AG10803 (cell line): ENCODE measurements around the gene PMEL.

Experiments used
- DNase-seq: peaks from one replicate; pipeline ENCODE4 v3.0.0; 2010; ENCODE audit warnings: low read depth
- H3K4me3 ChIP-seq: 2 replicates; pipeline ENCODE4 v1.5.1; 2011; ENCODE audit warnings: mild to moderate bottlenecking, low read length, control low read depth
- TF ChIP-seq, protein P1 (sequence below): conservative IDR thresholded peaks from 2 replicates; pipeline ENCODE4 v1.5.1; 2011; ENCODE audit warnings: mild to moderate bottlenecking, low read length, control low read depth, inconsistent platforms

PMEL gene

DNA sequence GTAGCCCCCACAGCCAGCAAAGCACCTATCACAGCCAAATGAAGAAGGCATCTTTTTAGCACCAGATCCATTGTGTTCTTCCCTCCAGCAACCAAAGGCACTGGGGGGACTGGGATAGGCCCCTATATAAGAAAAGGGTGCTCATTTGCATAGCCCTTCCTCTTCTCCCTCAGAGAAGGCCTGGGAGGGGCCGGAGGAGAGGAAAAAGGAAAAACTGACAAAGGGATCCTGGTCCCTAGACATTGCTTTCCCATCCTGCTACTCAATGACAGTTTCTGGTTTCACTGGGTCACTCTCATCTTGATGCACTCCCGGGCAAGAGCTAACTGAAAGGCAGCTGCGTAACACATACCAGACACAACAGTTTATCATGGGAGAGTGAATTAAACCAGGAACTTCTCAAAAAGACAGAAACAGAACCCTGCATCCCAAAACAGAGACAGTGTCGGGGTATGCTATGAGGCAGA, at the start of gene PMEL:
PMEL (minus strand) TSS at position 102 of the 467 bp plus-strand sequence; CDS start at position 71, 31 bp downstream.
- peak; percentile 8 for DNase-seq
- H3K4me3 ChIP-seq, result peak within 1 kb of the TSS; percentile 86
- TF ChIP-seq, protein P1, sequence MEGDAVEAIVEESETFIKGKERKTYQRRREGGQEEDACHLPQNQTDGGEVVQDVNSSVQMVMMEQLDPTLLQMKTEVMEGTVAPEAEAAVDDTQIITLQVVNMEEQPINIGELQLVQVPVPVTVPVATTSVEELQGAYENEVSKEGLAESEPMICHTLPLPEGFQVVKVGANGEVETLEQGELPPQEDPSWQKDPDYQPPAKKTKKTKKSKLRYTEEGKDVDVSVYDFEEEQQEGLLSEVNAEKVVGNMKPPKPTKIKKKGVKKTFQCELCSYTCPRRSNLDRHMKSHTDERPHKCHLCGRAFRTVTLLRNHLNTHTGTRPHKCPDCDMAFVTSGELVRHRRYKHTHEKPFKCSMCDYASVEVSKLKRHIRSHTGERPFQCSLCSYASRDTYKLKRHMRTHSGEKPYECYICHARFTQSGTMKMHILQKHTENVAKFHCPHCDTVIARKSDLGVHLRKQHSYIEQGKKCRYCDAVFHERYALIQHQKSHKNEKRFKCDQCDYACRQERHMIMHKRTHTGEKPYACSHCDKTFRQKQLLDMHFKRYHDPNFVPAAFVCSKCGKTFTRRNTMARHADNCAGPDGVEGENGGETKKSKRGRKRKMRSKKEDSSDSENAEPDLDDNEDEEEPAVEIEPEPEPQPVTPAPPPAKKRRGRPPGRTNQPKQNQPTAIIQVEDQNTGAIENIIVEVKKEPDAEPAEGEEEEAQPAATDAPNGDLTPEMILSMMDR, result no peak

DNA sequence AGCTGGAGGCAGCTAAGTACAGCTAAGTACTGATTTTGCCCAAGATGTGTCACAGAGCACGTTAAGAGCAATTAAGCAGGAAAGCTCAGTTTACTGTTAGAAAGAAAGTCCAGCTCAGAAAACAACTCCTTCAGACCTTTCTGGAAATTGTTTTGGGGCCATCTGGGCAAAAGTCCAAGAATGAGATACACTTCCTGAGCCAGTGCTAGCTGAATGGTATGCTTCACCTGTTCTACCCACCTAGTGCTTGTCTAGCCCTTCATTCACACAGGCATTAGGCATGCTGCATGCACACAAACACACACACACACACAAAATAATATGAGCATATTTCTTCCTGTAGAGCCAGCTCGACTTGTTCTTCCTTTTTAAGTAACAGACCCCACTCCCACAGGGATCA, 48.4 kb upstream of the PMEL start:
- H3K4me3 ChIP-seq, result no peak overlapping the region
- DNase-seq, result no peak
- TF ChIP-seq, protein P1, result no peak

DNA sequence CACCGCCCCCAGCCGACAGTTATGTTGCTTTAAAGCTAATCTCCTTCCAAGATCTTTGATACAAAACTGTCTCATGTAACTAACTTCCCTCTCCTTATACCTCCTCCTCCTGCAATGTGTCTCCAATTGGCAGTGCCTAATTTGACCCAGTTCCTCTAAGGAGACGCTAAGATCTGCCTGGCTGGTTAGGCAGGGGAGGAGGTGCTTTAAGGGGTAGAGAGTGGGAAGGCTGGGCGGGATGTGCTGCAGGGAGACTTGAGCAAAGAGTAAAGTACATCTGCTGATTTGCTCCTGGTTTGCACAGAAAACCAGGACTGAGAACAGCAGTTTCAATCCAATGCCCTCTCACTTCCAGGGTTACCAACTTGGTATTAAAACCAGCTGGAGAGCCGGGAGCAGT, 47.6 kb upstream of the PMEL start:
- TF ChIP-seq, protein P1, result no peak
- H3K4me3 ChIP-seq, result no peak overlapping the region
- no peak for DNase-seq

DNA sequence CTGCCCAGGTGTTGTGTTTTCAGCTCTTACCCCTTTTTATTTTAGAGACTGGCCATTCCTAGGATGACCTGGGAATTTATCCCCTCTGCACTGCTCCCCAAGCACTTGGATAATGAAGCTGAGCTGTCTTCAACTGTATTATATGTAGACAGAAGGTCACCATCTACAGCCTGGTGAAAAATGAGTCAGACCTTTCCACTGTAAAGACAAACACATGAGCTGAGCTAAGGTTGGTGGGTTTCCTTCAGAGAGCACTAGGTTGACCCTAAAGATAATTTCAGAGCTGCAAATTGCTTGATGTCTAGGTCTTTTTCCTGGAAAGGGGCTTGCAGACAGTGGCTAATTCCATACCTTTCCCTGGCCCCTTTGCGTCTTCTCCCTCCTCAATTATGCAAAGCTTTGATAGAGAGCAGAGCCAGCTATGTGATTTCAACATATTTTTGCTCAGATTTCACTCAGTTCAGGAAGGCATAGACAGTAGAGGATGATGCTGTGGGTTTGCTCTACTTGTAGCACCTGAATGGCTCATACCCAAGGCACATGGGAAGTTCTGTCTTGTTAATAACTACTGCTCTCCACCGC, 45.8 kb upstream of the PMEL start:
- TF ChIP-seq, protein P1, result no peak
- DNase-seq, result no peak
- no peak overlapping the region for H3K4me3 ChIP-seq

DNA sequence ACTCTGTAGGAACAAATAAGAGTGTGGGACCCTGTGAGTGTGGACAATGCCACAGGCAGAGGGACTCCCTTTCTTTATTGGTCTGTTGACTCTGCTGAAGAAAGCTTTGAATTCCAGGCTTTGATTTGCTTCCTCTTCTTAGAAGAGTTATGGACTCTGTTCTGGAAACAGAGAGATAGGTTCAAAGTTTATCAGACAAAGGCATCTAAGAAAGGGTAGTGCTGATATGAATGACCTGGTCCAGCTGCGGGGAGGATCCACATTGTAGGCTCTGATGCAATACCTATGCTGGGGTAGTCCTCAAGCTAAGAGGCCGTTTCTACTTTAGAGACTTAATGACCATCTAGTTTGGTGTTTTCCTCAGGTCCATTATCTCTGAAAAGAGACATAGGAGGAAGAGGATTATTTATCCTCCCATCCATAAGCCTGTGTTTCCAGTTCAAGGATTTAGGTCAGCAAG, 44.3 kb upstream of the PMEL start:
- no peak overlapping the region for H3K4me3 ChIP-seq
- TF ChIP-seq, protein P1, result no peak
- no peak for DNase-seq

DNA sequence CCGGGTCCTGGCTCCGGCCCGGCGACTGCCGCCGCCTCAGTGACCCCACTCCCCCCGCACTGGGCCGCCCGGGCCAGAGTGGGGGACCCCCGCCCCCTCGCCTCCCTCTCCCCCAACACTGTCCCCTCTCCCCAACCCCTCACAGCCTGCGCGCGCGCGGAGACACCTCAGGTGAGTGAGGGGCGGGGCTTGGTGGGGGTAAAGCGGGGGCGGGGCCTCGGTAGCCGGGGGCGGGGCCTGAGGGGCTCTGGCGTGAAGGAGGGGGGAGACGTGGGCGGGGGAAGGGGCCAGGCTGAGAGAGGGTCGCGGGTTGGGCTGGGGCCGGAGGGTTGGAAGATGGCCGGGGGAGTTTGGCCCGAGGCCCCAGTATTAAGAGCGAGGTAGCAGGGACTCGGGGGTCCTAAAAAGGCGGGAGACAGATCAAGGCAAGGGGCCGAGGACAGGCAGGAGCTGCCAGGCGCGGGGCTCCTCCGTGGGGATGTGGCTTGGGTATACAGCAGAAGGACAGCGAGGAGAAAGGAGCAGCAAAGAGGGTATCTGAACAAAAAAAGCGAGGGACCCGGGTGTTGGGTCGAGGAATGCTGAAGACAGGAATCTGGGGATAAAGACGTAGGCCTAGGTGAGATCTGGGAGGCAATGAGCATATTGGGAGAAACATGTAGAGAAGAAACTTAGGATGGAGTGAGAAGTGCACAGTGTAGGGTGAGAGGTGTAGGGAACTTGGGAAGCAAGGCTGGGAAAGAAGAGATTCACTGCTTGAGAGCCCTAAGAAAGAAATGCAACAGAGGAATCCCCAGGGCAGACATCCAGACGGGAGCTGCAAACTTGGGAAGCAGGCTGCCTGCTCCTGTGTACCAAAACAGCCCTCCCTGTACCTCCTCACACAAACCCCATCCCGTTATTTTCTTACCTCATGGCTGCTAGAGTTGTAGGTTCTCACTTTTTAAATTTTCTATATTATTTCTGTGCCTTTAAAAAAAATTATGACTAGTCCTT, 42.0 kb upstream of the PMEL start:
- peak overlapping the region; percentile 76 for H3K4me3 ChIP-seq
- DNase-seq, result peak; percentile 31
- TF ChIP-seq, protein P1, result no peak
